GM19351 (cell line): ENCODE data around the gene ARV1.
"Not testable (repeated sequence)": the region's sequence is repeated elsewhere in the genome, so short reads cannot be mapped to it uniquely, and the experiment has no call there.

Experiments used
- ATAC-seq: cut with Tn5 transposase; IDR thresholded peaks from one replicate; pipeline ENCODE4 v1.9.1; 2021; ENCODE audit warnings: mild to moderate bottlenecking, moderate library complexity; ENCODE audit not compliant: unreplicated experiment

Gene ARV1

GRCh38 chr1:230976360-230976759, 2.5 kb upstream of the ARV1 start:
- no peak for ATAC-seq

GRCh38 chr1:230976825-230977747, 1.8 kb upstream of the ARV1 start:
- no peak for ATAC-seq

GRCh38 chr1:230977761-230978490, 968 bp upstream of the ARV1 start:
- peak; percentile 6 for ATAC-seq

GRCh38 chr1:230979389-230979716, 459 bp downstream of the ARV1 start:
- no peak for ATAC-seq

- no peak for ATAC-seq
Observed at GRCh38 chr1:230979952-230980351, 1.1 kb downstream of the ARV1 start.

- ATAC-seq: no peak
Observed at GRCh38 chr1:230982696-230983095, 3.8 kb downstream of the ARV1 start.

- ATAC-seq: no peak
Observed at GRCh38 chr1:230983811-230984210, 4.9 kb downstream of the ARV1 start.

GRCh38 chr1:230984622-230985515, 6.0 kb downstream of the ARV1 start:
- not testable (repeated sequence) for ATAC-seq

- no peak for ATAC-seq
Observed at GRCh38 chr1:230985711-230986110, 6.8 kb downstream of the ARV1 start.

- ATAC-seq: no peak
Observed at GRCh38 chr1:230986976-230987375, 8.1 kb downstream of the ARV1 start.

GRCh38 chr1:230987448-230987847, 8.6 kb downstream of the ARV1 start:
- no peak for ATAC-seq

GRCh38 chr1:230992100-230992774, 13.3 kb downstream of the ARV1 start:
- ATAC-seq: no peak

- no peak for ATAC-seq
Observed at GRCh38 chr1:230994860-230995259, 16.0 kb downstream of the ARV1 start.

- no peak for ATAC-seq
Observed at GRCh38 chr1:231000201-231000600, 21.3 kb downstream of the ARV1 start.

- no peak for ATAC-seq
Observed at GRCh38 chr1:231000639-231001038, 21.7 kb downstream of the ARV1 start.

- ATAC-seq: no peak
Observed at GRCh38 chr1:231001892-231002291, 23.0 kb downstream of the ARV1 start.

GRCh38 chr1:231007535-231007934, 28.6 kb downstream of the ARV1 start:
- not testable (repeated sequence) for ATAC-seq

GRCh38 chr1:231011360-231011759, 32.5 kb downstream of the ARV1 start:
- no peak for ATAC-seq

- no peak for ATAC-seq
Observed at GRCh38 chr1:231011963-231012362, 33.1 kb downstream of the ARV1 start.

GRCh38 chr1:231013391-231014015, 34.6 kb downstream of the ARV1 start:
- no peak for ATAC-seq
